HepG2 (cell line): ENCODE measurements around the gene IL1A. TPM values are rescaled to one million over a fixed set of nuclear protein-coding genes. Genes with fewer than 3 reads are reported as not detected.

Experiments used
- ARID2 ChIP-seq: sonication (generic); formaldehyde crosslinking; IDR thresholded peaks from 2 replicates; pipeline ENCODE4 v1.8.1; 2022; ENCODE audit warnings: mild to moderate bottlenecking, missing genetic modification reagents, borderline replicate concordance
- DNMT1 ChIP-seq: sonication (generic); formaldehyde crosslinking; IDR thresholded peaks from 2 replicates; pipeline ENCODE4 v1.5.1; 2020; ENCODE audit warnings: mild to moderate bottlenecking, missing genetic modification reagents
- FOSL2 ChIP-seq: sonication (generic); formaldehyde crosslinking; IDR thresholded peaks from 2 replicates; pipeline ENCODE4 v1.4.0; 2020; ENCODE audit warnings: missing genetic modification reagents
- FOXA1 ChIP-seq, 2 experiments: fragments of 450-650 bp in 1 of 2; sonication (generic) in 1 of 2; formaldehyde crosslinking in 1 of 2; IDR thresholded peaks; 2 replicates each; pipeline versions ENCODE4 v1.4.0 to v1.6.1; 2016 to 2020; ENCODE audit warnings: missing genetic modification reagents in 1 of 2
- HHEX ChIP-seq: IDR thresholded peaks from 2 replicates; pipeline ENCODE4 v1.6.1; 2016; ENCODE audit warnings: control low read depth
- HMGA1 ChIP-seq: sonication (generic); formaldehyde crosslinking; conservative IDR thresholded peaks from 2 replicates; pipeline ENCODE4 v1.4.0; 2020; ENCODE audit warnings: missing genetic modification reagents
- HNRNPUL1 ChIP-seq: fragments of 200-400 bp; formaldehyde crosslinking; IDR thresholded peaks from 2 replicates; pipeline ENCODE4 v1.6.1; 2017; ENCODE audit warnings: low read depth, mild to moderate bottlenecking, low read length, moderate library complexity
- MEIS2 ChIP-seq: sonication (generic); formaldehyde crosslinking; IDR thresholded peaks from 2 replicates; pipeline ENCODE4 v1.9.0; 2021; ENCODE audit warnings: mild to moderate bottlenecking, missing genetic modification reagents
- MIER2 ChIP-seq: IDR thresholded peaks from 2 replicates; pipeline ENCODE4 v1.6.1; 2016; ENCODE audit warnings: missing biosample characterization, missing genetic modification reagents
- PRPF4 ChIP-seq: fragments of 200-400 bp; formaldehyde crosslinking; IDR thresholded peaks from 2 replicates; pipeline ENCODE4 v1.6.1; 2016; ENCODE audit warnings: low read length, low read depth; ENCODE audit not compliant: poor library complexity, severe bottlenecking
- RFX1 ChIP-seq: fragments of 450-650 bp; IDR thresholded peaks from 2 replicates; pipeline ENCODE4 v1.6.1; 2017
- STAT5B ChIP-seq: sonication (generic); formaldehyde crosslinking; IDR thresholded peaks from 2 replicates; pipeline ENCODE4 v1.4.0; 2020; ENCODE audit warnings: missing genetic modification reagents
- ZFP36 ChIP-seq: fragments of 150-350 bp; IDR thresholded peaks from 2 replicates; pipeline ENCODE4 v1.6.1; 2018; ENCODE audit warnings: borderline replicate concordance, low read length, low read depth; ENCODE audit not compliant: partially characterized antibody
- ZNF10 ChIP-seq: sonication (generic); formaldehyde crosslinking; IDR thresholded peaks from 2 replicates; pipeline ENCODE4 v1.4.0; 2020; ENCODE audit warnings: mild to moderate bottlenecking, low read depth, missing genetic modification reagents, borderline replicate concordance
- ZNF136 ChIP-seq: sonication (generic); formaldehyde crosslinking; IDR thresholded peaks from 2 replicates; pipeline ENCODE4 v1.8.1; 2022; ENCODE audit warnings: low read depth, mild to moderate bottlenecking, moderate library complexity, missing genetic modification reagents
- ZNF703 ChIP-seq: sonication (generic); formaldehyde crosslinking; IDR thresholded peaks from 2 replicates; pipeline ENCODE4 v1.5.1; 2020; ENCODE audit warnings: missing genetic modification reagents, mild to moderate bottlenecking, moderate library complexity, borderline replicate concordance
- ZNF75D ChIP-seq: sonication (generic); formaldehyde crosslinking; IDR thresholded peaks from 2 replicates; pipeline ENCODE4 v1.8.1; 2023; ENCODE audit warnings: missing genetic modification reagents, mild to moderate bottlenecking, borderline replicate concordance
- polyA plus RNA-seq, 8 experiments: library from polyadenylated mRNA; depleted of rRNA in 3 of 8; stranded (reverse) in 7 of 8; unstranded in 1 of 8; fragments of >200 nt; fragmentation: Illumina TruSeq in 4 of 8; extraction: Trizol in 4 of 8; gene quantifications; 2 replicates each; pipeline versions ENCODE4 v1.2.1 to v1.2.3, GENCODE V29; 2011 to 2016; ENCODE audit warnings: low read depth in 4 of 8, missing spikeins in 1 of 8, mixed read lengths in 1 of 8; ENCODE audit not compliant: insufficient read depth in 1 of 8
- total RNA-seq, 5 experiments: library from RNA; depleted of rRNA; stranded (reverse); fragments of >200 nt; fragmentation: Illumina TruSeq; extraction: Trizol; gene quantifications; 2 replicates each; pipeline ENCODE4 v1.2.3, GENCODE V29; 2016; ENCODE audit warnings: low read depth in 1 of 5
- TF ChIP-seq, protein P1 (sequence below): sonication (generic); formaldehyde crosslinking; IDR thresholded peaks from 2 replicates; pipeline ENCODE4 v1.8.0; 2022; ENCODE audit warnings: missing genetic modification reagents, mild to moderate bottlenecking, moderate library complexity, borderline replicate concordance
- TF ChIP-seq, protein P2 (sequence below): sonication (generic); formaldehyde crosslinking; conservative IDR thresholded peaks from 2 replicates; pipeline ENCODE4 v1.8.1; 2023; ENCODE audit warnings: missing genetic modification reagents
- TF ChIP-seq, protein P3 (sequence below): sonication (generic); formaldehyde crosslinking; IDR thresholded peaks from 2 replicates; pipeline ENCODE4 v1.8.0; 2023; ENCODE audit warnings: mild to moderate bottlenecking, missing genetic modification reagents
- TF ChIP-seq, protein P4 (sequence below): sonication (generic); formaldehyde crosslinking; IDR thresholded peaks from 2 replicates; pipeline ENCODE4 v1.8.1; 2023; ENCODE audit warnings: missing genetic modification reagents, inconsistent platforms, borderline replicate concordance

The IL1A gene
- total and polyA plus RNA-seq, 2 of the 13 experiments (the other 11 are each of a cell fraction or from before 2014, with no cell fraction given): not detected

DNA sequence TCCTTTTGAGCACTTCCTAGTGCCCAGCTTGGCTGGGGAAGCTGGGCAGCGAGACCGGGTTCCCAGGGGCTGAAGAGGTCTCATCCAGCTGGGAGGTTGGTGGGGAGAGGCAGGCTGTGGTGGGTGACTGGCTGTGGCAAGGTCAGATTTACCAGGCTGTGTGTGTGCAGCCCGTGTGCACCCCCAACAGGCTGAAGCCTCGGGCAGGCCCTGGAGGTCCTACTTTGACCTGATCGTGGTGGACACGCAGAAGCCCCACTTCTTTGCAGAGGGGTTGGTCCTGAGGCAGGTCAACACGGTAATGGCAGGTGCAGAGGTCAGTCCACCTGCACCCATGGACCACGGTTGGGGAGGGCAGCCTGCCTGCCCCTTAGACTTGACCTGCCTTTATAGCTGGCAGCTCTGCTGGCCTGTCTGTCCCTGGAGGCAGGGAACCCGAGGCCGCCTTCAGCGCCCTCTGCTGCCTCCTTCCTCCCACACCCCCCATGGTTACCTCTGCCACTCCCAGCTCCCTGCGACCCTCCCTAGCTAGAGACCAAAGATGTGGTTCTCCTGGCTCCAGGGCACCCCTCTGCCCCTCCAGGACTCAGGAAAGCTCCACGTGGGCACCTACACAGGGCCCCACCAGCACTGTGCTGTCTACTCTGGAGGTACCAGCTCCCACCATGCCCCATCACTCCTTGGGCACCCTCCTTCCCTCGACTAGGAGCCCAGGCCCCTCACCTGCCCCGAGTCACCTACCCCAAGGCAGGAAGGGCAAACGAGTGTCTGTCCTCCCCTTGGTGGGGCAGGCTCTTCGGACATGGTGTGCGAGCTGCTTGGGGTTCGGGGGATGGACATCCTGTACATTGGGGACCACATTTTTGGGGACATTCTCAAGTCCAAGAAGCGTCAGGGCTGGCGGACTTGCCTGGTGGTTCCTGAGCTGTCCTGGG lies 59.4 kb downstream of the IL1A start (continued):
- no peak for TF ChIP-seq RFX1
- no peak for TF ChIP-seq PRPF4
- no peak for TF ChIP-seq ZNF136 (CRISPR knock-in tag)
- 0 out of 2 replicates have a peak, but pooled peaks have one; percentile 56 for TF ChIP-seq ARID2
- TF ChIP-seq, protein P1, sequence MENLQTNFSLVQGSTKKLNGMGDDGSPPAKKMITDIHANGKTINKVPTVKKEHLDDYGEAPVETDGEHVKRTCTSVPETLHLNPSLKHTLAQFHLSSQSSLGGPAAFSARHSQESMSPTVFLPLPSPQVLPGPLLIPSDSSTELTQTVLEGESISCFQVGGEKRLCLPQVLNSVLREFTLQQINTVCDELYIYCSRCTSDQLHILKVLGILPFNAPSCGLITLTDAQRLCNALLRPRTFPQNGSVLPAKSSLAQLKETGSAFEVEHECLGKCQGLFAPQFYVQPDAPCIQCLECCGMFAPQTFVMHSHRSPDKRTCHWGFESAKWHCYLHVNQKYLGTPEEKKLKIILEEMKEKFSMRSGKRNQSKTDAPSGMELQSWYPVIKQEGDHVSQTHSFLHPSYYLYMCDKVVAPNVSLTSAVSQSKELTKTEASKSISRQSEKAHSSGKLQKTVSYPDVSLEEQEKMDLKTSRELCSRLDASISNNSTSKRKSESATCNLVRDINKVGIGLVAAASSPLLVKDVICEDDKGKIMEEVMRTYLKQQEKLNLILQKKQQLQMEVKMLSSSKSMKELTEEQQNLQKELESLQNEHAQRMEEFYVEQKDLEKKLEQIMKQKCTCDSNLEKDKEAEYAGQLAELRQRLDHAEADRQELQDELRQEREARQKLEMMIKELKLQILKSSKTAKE (CRISPR knock-in tag): no peak
- no peak for TF ChIP-seq MIER2 (CRISPR knock-in tag)
- no peak for TF ChIP-seq ZNF10 (CRISPR knock-in tag)
- TF ChIP-seq ZNF703 (CRISPR knock-in tag): no peak
- TF ChIP-seq, protein P2, sequence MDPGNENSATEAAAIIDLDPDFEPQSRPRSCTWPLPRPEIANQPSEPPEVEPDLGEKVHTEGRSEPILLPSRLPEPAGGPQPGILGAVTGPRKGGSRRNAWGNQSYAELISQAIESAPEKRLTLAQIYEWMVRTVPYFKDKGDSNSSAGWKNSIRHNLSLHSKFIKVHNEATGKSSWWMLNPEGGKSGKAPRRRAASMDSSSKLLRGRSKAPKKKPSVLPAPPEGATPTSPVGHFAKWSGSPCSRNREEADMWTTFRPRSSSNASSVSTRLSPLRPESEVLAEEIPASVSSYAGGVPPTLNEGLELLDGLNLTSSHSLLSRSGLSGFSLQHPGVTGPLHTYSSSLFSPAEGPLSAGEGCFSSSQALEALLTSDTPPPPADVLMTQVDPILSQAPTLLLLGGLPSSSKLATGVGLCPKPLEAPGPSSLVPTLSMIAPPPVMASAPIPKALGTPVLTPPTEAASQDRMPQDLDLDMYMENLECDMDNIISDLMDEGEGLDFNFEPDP (CRISPR knock-in tag): no peak
- TF ChIP-seq, protein P3, sequence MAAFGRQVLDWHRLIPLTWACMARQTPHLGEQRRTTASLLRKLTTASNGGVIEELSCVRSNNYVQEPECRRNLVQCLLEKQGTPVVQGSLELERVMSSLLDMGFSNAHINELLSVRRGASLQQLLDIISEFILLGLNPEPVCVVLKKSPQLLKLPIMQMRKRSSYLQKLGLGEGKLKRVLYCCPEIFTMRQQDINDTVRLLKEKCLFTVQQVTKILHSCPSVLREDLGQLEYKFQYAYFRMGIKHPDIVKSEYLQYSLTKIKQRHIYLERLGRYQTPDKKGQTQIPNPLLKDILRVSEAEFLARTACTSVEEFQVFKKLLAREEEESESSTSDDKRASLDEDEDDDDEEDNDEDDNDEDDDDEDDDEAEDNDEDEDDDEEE: no peak
- TF ChIP-seq MEIS2 (CRISPR knock-in tag): peak; percentile 47; the same call in 1 of the 2 replicates
- no peak for TF ChIP-seq FOSL2 (CRISPR knock-in tag)
- no peak for TF ChIP-seq DNMT1 (CRISPR knock-in tag)
- no peak for TF ChIP-seq HMGA1 (CRISPR knock-in tag)
- TF ChIP-seq FOXA1 (IDR thresholded peaks at IDR 0.05): no peak
- TF ChIP-seq FOXA1 (CRISPR knock-in tag; IDR thresholded peaks at IDR 0.05): no peak; the same call in 1 of the 2 replicates
- TF ChIP-seq ZFP36: no peak
- TF ChIP-seq, protein P4, sequence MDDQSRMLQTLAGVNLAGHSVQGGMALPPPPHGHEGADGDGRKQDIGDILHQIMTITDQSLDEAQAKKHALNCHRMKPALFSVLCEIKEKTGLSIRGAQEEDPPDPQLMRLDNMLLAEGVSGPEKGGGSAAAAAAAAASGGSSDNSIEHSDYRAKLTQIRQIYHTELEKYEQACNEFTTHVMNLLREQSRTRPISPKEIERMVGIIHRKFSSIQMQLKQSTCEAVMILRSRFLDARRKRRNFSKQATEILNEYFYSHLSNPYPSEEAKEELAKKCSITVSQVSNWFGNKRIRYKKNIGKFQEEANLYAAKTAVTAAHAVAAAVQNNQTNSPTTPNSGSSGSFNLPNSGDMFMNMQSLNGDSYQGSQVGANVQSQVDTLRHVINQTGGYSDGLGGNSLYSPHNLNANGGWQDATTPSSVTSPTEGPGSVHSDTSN: no peak
- TF ChIP-seq HNRNPUL1: no peak
- TF ChIP-seq ZNF75D (CRISPR knock-in tag): no peak
- TF ChIP-seq HHEX (CRISPR knock-in tag): no peak
- no peak for TF ChIP-seq STAT5B
